Measurements from ENCODE around the gene SMAD9.

The SMAD9 gene

GRCh38 chr13:36818804-36819738 is 101.0 kb downstream of the SMAD9 start, which contains the start of gene RFXAP:
Gene RFXAP (plus strand): TSS chr13:36819222. CDS start chr13:36819358, 136 bp downstream.
- in situ Hi-C loops (cut with HindIII; ENCODE audit: low sequenced_read_pairs) = no loop called here

GRCh38 chr13:36817996-36818803 is 101.8 kb downstream of the SMAD9 start:
- no peak for TF ChIP-seq CTCF (IDR thresholded peaks at IDR 0.05; ENCODE audit: low read depth, low read length)
- H3K4me3 ChIP-seq (ENCODE audit: low read depth, low read length) = peak overlapping the region; percentile 80
- in situ Hi-C loops (cut with HindIII; ENCODE audit: low sequenced_read_pairs) = no loop called here
- no peak for DNase-seq (ENCODE audit: low read depth, low spot score)

More at GRCh38 chr13:36818804-36819738, 101.0 kb downstream of the SMAD9 start, which contains the start of gene RFXAP:
- peak; percentile 87 for DNase-seq (ENCODE audit: low read depth, low spot score)
- peak within 1 kb of the TSS; percentile 80 for H3K4me3 ChIP-seq (ENCODE audit: low read depth, low read length)
- no peak for TF ChIP-seq CTCF (IDR thresholded peaks at IDR 0.05; ENCODE audit: low read depth, low read length)

GRCh38 chr13:36815062-36815461 is 105.0 kb downstream of the SMAD9 start:
- TF ChIP-seq CTCF (IDR thresholded peaks at IDR 0.05; ENCODE audit: low read depth, low read length) = peak; percentile 27
- no peak for DNase-seq (ENCODE audit: low read depth, low spot score)
- no peak overlapping the region for H3K4me3 ChIP-seq (ENCODE audit: low read depth, low read length)
- in situ Hi-C loops (cut with HindIII; ENCODE audit: low sequenced_read_pairs) = no loop called here

GRCh38 chr13:36814465-36814864 is 105.6 kb downstream of the SMAD9 start:
- in situ Hi-C loops (cut with HindIII; ENCODE audit: low sequenced_read_pairs) = no loop called here
- DNase-seq (ENCODE audit: low read depth, low spot score) = no peak
- no peak overlapping the region for H3K4me3 ChIP-seq (ENCODE audit: low read depth, low read length)
- no peak for TF ChIP-seq CTCF (IDR thresholded peaks at IDR 0.05; ENCODE audit: low read depth, low read length)

GRCh38 chr13:36813225-36813624 is 106.8 kb downstream of the SMAD9 start:
- in situ Hi-C loops (cut with HindIII; ENCODE audit: low sequenced_read_pairs) = no loop called here
- TF ChIP-seq CTCF (IDR thresholded peaks at IDR 0.05; ENCODE audit: low read depth, low read length) = no peak
- no peak overlapping the region for H3K4me3 ChIP-seq (ENCODE audit: low read depth, low read length)
- DNase-seq (ENCODE audit: low read depth, low spot score) = no peak

GRCh38 chr13:36807616-36808015 is 112.4 kb downstream of the SMAD9 start:
- H3K4me3 ChIP-seq (ENCODE audit: low read depth, low read length) = no peak overlapping the region
- DNase-seq (ENCODE audit: low read depth, low spot score) = no peak
- in situ Hi-C loops (cut with HindIII; ENCODE audit: low sequenced_read_pairs) = no loop called here
- TF ChIP-seq CTCF (IDR thresholded peaks at IDR 0.05; ENCODE audit: low read depth, low read length) = no peak
